ENCODE data around the gene TAS2R1. TPM values are rescaled to one million over a fixed set of nuclear protein-coding genes. Genes with fewer than 3 reads are reported as not detected.

TAS2R1 gene
- polyA plus RNA-seq, 1 donor (not counting 4 experiments of a cell fraction or from before 2014, with no cell fraction given): not detected

DNA sequence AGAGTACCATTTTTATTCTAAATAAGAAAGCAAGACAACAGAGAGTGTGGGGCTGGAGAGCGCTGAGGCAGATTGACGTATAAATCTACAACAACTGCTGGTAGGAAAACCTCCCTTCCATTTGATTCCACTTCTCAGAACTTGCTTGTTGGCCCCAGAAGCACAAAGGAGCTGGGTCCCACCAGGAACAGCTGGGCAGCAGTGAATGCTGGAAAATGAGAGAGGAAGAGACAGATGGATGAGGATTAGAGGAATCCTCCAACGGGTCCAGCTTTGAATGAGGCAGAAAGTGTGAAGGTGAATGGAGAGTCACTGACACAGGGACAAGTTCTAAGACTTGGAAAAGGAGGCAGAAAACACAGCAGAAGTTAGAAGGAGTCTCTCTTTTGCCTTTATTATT is 14.8 kb downstream of the TAS2R1 start:
- no peak overlapping the region for H3K4me2 ChIP-seq (ENCODE audit: control insufficient read depth, extremely low read depth, insufficient read depth, low read depth, low read length)
- no peak overlapping the region for H3K4me3 ChIP-seq (ENCODE audit: control insufficient read depth in 2 of 3, extremely low read depth in 1 of 3, insufficient read depth in 2 of 3, low read depth in 1 of 3, low read length in 3 of 3)
- H3K27ac ChIP-seq (ENCODE audit: control insufficient read depth, insufficient read depth, low read length): no peak overlapping the region
- H3K4me1 ChIP-seq (ENCODE audit: control insufficient read depth, extremely low read depth, insufficient read depth, low read length): no peaks in the 10 kb centered on the region
- H3K9me1 ChIP-seq (ENCODE audit: control insufficient read depth, extremely low read depth, insufficient read depth, low read length): no peaks in the 10 kb centered on the region
- FAIRE-seq: no peak
- H2AFZ ChIP-seq (ENCODE audit: control insufficient read depth, low read length): no peak overlapping the region
- H3K27me3 ChIP-seq (ENCODE audit: control insufficient read depth, extremely low read depth, insufficient read depth, low read length): no peaks in the 10 kb centered on the region
- H3K9me3 ChIP-seq (ENCODE audit: control insufficient read depth, low read depth, low read length): no peaks in the 10 kb centered on the region
- H3K79me2 ChIP-seq (ENCODE audit: control insufficient read depth, insufficient read depth, low read length): no peaks in the 10 kb centered on the region
- TF ChIP-seq EZH2 (IDR thresholded peaks at IDR 0.05; ENCODE audit: low read length): no peak
- TF ChIP-seq, protein P1, sequence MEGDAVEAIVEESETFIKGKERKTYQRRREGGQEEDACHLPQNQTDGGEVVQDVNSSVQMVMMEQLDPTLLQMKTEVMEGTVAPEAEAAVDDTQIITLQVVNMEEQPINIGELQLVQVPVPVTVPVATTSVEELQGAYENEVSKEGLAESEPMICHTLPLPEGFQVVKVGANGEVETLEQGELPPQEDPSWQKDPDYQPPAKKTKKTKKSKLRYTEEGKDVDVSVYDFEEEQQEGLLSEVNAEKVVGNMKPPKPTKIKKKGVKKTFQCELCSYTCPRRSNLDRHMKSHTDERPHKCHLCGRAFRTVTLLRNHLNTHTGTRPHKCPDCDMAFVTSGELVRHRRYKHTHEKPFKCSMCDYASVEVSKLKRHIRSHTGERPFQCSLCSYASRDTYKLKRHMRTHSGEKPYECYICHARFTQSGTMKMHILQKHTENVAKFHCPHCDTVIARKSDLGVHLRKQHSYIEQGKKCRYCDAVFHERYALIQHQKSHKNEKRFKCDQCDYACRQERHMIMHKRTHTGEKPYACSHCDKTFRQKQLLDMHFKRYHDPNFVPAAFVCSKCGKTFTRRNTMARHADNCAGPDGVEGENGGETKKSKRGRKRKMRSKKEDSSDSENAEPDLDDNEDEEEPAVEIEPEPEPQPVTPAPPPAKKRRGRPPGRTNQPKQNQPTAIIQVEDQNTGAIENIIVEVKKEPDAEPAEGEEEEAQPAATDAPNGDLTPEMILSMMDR (optimal IDR thresholded peaks at IDR 0.05 in 1 of 3, IDR thresholded peaks at IDR 0.05 in 1 of 3, conservative IDR thresholded peaks at IDR 0.05 in 1 of 3; ENCODE audit: extremely low read depth in 1 of 3, insufficient read depth in 2 of 3, low read length in 3 of 3): no peak
- DNase-seq (ENCODE audit: low read depth, low spot score): no peak
- no peak overlapping the region for H3K9ac ChIP-seq (ENCODE audit: control insufficient read depth, extremely low read depth, insufficient read depth, low read length)
- no peaks in the 10 kb centered on the region for H3K36me3 ChIP-seq (ENCODE audit: control insufficient read depth in 2 of 2, extremely low read depth in 1 of 2, insufficient read depth in 2 of 2, low read length in 2 of 2)
- H4K20me1 ChIP-seq (ENCODE audit: control insufficient read depth, extremely low read depth, insufficient read depth, low read length): no peaks in the 10 kb centered on the region
- dilution Hi-C loops (cut with MboI; ENCODE audit: extremely low pct_ligation_motif_present, low sequenced_read_pairs): no loop called here

DNA sequence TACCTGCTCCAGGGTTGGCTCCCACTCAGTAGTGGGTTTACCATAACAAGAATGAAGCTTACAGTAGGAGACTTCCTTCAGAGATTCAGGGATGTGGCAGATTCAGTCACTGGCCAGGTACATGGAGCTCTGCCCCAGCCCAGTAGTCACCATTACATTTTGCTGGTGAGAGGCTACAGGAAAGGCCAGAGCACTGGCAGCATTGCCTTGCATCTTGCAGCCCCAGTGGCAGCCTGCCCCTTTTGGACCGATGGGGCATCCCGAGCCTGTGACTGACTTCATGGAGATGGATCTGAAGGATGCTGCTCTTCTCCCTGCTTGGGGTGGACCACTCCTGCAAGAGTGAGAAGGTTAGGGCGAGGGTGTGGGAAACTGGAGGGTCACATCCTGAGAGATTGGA is 16.8 kb downstream of the TAS2R1 start:
- dilution Hi-C loops (cut with MboI; ENCODE audit: extremely low pct_ligation_motif_present, low sequenced_read_pairs): no loop called here
- no peaks in the 10 kb centered on the region for H3K4me1 ChIP-seq (ENCODE audit: control insufficient read depth, extremely low read depth, insufficient read depth, low read length)
- no peak overlapping the region for H3K27ac ChIP-seq (ENCODE audit: control insufficient read depth, insufficient read depth, low read length)
- no peak overlapping the region for H3K9ac ChIP-seq (ENCODE audit: control insufficient read depth, extremely low read depth, insufficient read depth, low read length)
- no peak overlapping the region for H2AFZ ChIP-seq (ENCODE audit: control insufficient read depth, low read length)
- DNase-seq (ENCODE audit: low read depth, low spot score) (no peak), FAIRE-seq (no peak)
- TF ChIP-seq, protein P1 (optimal IDR thresholded peaks at IDR 0.05 in 1 of 3, IDR thresholded peaks at IDR 0.05 in 1 of 3, conservative IDR thresholded peaks at IDR 0.05 in 1 of 3; ENCODE audit: extremely low read depth in 1 of 3, insufficient read depth in 2 of 3, low read length in 3 of 3): no peak
- TF ChIP-seq EZH2 (IDR thresholded peaks at IDR 0.05; ENCODE audit: low read length): no peak
- H3K36me3 ChIP-seq (ENCODE audit: control insufficient read depth in 2 of 2, extremely low read depth in 1 of 2, insufficient read depth in 2 of 2, low read length in 2 of 2): no peaks in the 10 kb centered on the region
- no peak overlapping the region for H3K4me2 ChIP-seq (ENCODE audit: control insufficient read depth, extremely low read depth, insufficient read depth, low read depth, low read length)
- H3K27me3 ChIP-seq (ENCODE audit: control insufficient read depth, extremely low read depth, insufficient read depth, low read length): no peaks in the 10 kb centered on the region
- no peak overlapping the region for H3K4me3 ChIP-seq (ENCODE audit: control insufficient read depth in 2 of 3, extremely low read depth in 1 of 3, insufficient read depth in 2 of 3, low read depth in 1 of 3, low read length in 3 of 3)
- no peaks in the 10 kb centered on the region for H4K20me1 ChIP-seq (ENCODE audit: control insufficient read depth, extremely low read depth, insufficient read depth, low read length)
- H3K79me2 ChIP-seq (ENCODE audit: control insufficient read depth, insufficient read depth, low read length): no peaks in the 10 kb centered on the region
- H3K9me3 ChIP-seq (ENCODE audit: control insufficient read depth, low read depth, low read length): no peaks in the 10 kb centered on the region
- H3K9me1 ChIP-seq (ENCODE audit: control insufficient read depth, extremely low read depth, insufficient read depth, low read length): no peaks in the 10 kb centered on the region
